VCaP (cell line): ENCODE data around the gene PIEZO2.
"Not testable (repeated sequence)": the region's sequence is repeated elsewhere in the genome, so short reads cannot be mapped to it uniquely, and the experiment has no call there.

Experiments
- H3K27ac ChIP-seq: fragments of 450-650 bp; 2 replicates; pipeline ENCODE4 v1.5.1; 2017
- CTCF ChIP-seq: fragments of 450-650 bp; conservative IDR thresholded peaks from 2 replicates; pipeline ENCODE4 v1.5.1; 2017; ENCODE audit warnings: mild to moderate bottlenecking, moderate library complexity

The PIEZO2 gene

GRCh38 chr18:10847907-10848306 lies 301.5 kb downstream of the PIEZO2 start:
- TF ChIP-seq CTCF = no peak
- H3K27ac ChIP-seq = no peak overlapping the region

GRCh38 chr18:10847408-10847790 lies 302.0 kb downstream of the PIEZO2 start:
- no peak for TF ChIP-seq CTCF
- H3K27ac ChIP-seq = no peak overlapping the region

- no peak overlapping the region for H3K27ac ChIP-seq
- no peak for TF ChIP-seq CTCF
These were observed 302.5 kb downstream of the PIEZO2 start for GRCh38 chr18:10846657-10847407.

- H3K27ac ChIP-seq = not testable (repeated sequence)
These were observed 303.3 kb downstream of the PIEZO2 start for GRCh38 chr18:10846035-10846434.

GRCh38 chr18:10843565-10843964 lies 305.8 kb downstream of the PIEZO2 start:
- no peak for TF ChIP-seq CTCF
- H3K27ac ChIP-seq = no peak overlapping the region

- no peak for TF ChIP-seq CTCF
- no peak overlapping the region for H3K27ac ChIP-seq
These were observed 306.5 kb downstream of the PIEZO2 start for GRCh38 chr18:10842861-10843260.

GRCh38 chr18:10842371-10842770 lies 307.0 kb downstream of the PIEZO2 start:
- no peak overlapping the region for H3K27ac ChIP-seq
- TF ChIP-seq CTCF = no peak

- no peak for TF ChIP-seq CTCF
- H3K27ac ChIP-seq = no peak overlapping the region
These were observed 308.2 kb downstream of the PIEZO2 start for GRCh38 chr18:10841203-10841602.
